ENCODE results near the gene SERTAD3. TPM values are rescaled to one million over a fixed set of nuclear protein-coding genes. Genes with fewer than 3 reads are reported as not detected.
"Not testable (repeated sequence)": the region's sequence is repeated elsewhere in the genome, so short reads cannot be mapped to it uniquely, and the experiment has no call there.

SERTAD3 gene
- 47.9 TPM for polyA plus RNA-seq (ENCODE audit: insufficient read length)

DNA sequence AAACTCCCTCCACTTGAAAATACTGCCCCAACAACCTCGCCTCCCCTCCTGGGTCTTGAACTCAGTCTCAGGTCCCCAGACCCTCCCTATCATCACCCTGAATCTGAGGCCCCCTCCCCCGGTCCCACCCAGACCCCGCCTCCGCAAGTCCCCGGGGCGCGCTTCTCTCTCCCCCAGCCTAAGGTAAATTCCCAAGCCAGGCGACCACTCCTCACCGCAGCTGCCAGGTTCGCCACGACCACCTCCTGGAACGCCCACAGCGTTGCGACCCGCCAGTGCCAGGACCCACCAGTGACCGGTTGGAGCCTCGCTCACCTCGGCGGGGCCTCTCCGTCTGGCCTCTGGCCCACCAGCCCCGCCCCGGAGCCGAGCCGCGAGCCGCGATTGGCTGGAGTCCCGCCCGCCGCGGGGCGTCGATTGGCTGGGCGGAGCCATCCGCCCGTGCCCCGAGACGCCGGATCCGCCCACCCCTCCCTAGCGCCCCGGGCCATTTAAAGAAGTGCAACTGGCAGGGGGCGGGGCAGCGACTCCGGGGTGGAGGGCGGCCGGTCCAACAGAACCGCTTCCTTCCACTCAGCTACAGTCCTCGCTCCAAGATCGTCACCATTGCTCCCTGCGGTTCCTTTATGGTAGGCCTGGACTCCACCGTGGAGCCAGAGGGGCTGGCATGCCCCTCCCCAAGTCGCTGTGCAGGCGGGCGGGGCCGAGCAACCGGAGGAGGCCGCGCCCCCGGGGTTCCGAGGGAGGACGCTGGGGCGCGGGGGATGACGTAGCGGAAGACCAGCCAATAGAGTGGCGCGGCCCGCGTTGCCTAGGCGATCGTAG is at the start of gene SERTAD3:
Gene SERTAD3 (minus strand): TSS at position 336 of the 825 bp plus-strand sequence. CDS start 2,255 bp downstream, outside the sequence.
- DNase-seq: peak; percentile 97

GRCh38 chr19:40493778-40494177 is 49.6 kb upstream of the SERTAD3 start:
- no peak for DNase-seq

DNA sequence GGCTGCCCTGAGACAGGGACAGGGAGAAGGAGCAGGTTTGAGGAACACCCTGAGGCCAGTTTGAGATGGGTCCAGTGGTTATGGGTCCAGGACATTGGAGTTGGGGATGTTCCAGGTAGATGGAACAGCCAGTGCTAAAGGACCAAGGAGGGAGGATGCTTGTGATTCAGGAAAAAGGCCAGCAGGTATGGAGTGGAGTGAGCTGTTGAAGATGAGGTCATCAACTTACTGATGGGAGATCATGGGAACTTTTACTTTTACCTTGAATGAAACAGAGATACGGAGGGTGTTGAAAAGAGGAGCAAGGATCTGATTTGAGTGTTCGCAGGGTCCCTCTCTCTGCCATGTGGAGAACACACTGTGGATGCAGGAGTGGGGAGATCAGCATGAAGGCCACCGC is 48.1 kb upstream of the SERTAD3 start:
- no peak for DNase-seq

GRCh38 chr19:40489882-40490230 is 45.7 kb upstream of the SERTAD3 start:
- no peak for DNase-seq

DNA sequence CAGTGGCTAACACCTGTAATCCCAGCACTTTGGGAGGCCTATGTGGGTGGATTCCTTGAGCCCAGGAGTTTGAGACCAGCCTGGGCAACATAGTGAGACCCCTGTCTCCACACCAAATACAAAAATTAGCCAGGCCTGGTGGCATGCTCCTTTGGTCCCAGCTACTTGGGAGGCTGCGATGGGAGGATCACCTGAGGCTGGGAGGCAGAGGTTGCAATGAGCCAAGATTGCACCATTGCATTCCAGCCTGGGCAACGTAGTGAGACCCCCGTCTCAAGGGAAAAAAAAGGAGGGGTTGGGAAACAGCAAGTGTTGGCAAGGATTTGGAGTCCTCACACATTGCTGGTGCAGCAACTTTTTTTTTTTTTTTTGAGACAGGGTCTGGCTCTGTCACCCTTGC is 41.9 kb upstream of the SERTAD3 start:
- no peak for DNase-seq

DNA sequence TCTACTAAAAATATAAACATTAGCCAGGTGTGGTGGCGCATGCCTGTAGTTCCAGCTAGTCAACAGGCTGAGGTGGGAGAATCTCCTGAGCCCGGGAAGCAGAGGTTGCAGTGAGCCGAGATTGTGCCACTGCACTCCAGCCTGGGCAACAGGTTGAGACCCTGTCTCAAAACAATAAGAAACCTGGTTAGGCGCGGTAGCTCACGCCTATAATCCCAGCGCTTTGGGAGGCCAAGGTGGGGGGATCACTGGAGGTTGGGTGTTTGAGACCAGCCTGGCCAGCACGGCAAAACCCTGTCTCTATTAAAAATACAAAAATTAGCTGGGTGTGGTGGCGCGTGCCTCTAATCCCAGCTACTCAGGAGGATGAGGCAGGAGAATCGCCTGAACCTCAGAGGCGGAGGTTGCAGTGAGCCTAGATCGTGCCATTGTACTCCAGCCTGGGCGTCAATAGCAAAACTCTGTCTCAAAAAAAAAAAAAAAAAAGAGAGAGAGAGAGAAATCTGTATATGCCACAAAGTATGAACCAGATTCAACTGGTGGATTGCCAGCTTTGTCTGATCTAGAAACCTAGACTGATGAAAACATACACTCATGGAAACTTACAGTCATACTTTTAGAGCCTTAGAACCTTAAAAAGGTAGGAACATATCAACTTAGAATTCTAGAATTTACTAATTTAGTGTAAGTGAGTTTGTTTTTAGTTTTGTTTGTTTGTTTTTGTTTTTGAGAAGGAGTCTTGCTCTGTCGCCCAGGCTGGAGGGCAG is 31.9 kb upstream of the SERTAD3 start:
- not testable (repeated sequence) for DNase-seq

DNA sequence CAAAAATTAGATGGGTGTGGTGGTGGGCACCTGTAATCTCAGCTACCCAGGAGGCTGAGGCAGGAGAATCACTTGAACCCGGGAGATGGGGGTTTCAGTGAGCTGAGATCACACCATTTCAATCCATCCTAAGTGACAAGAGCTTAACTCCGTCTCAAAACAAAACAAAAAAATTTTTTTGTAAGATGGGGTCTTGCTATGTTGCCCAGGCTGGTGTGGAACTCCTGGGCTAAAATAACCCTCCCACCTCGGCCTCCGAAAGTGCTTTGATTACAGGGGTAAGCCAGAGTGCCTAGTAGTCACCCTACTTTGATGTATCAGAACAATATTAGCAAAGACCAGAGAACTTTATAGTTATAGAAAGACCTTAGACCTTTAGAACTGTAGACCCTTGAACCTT is 30.6 kb upstream of the SERTAD3 start:
- no peak for DNase-seq

- no peak for DNase-seq
These were observed 28.4 kb upstream of the SERTAD3 start for GRCh38 chr19:40472516-40472915.

DNA sequence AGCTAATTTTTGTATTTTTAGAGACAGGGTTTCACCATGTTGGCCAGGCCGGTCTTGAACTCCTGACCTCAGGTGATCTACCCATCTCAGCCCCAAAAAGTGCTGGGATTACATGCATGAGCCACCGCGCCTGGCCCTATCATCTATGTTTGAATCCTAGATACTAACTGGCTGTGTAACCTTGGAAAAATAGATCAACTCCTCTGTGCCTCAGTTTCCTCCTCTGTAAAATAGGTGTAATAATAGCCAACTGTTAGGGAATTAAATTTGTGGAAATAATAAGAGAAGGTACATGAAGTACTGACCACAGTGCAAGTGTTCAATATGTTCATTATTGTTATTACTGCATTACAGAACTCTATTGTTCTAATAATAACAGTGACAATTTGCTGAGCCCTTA is 27.0 kb upstream of the SERTAD3 start:
- DNase-seq: no peak

DNA sequence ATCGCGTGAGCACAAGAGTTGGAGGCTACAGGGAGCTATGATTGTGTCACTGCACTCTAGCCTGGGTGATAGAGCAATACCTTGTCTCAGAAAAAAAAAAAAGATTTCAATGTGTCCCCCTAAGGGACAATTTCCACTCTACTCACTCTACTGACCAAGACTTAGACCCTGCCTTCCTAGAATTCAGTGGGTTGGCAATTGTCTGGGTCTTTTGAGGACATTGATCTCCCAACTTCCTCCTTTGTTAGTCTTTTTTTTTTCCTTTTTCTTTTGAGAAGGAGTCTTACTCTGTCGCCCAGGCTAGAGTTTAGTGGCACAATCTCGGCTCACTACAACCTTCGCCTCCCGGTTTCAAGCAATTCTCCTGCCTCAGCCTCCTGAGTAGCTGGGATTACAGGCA is 24.9 kb upstream of the SERTAD3 start:
- DNase-seq: no peak

GRCh38 chr19:40466985-40467734 is 23.0 kb upstream of the SERTAD3 start, which contains the start of gene SPTBN4:
TSS of gene SPTBN4 (plus strand) at chr19:40467001. CDS start at chr19:40472622, 5,621 bp downstream.
- DNase-seq: no peak

GRCh38 chr19:40466219-40466984 is 22.3 kb upstream of the SERTAD3 start:
- DNase-seq: no peak

DNA sequence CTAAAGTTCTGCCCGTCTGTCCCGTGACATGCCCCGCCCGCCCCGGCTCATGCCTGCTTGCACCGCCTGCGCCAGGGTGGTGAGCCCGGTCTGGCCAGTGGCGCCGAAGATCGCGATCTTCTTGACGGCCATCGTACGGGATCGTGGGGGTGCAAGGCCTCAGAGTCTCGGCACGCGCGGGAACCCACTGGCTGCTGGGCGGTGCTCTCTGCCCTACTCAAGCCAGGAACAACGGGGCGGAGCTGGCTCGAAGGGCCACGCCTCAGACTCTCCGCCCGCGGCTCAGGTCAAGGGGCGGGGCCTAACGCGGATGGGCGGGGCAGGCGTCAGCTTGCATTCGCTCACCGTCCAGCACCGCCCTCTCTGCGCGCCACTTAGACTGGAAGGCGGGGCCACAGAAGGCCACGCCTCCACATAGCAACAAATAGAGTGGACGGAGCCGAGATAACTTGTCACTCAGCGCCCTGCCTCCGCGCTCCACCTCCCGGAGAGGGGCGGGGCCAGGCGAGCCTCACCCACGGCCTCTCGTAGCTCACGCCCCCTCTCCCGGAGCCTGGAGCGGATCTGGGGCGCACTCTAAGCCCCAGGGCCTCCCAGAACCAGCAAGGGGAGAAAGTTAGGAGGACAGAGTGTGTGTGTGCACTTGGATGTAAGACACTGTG is 21.6 kb upstream of the SERTAD3 start, which contains the start of gene BLVRB:
Gene BLVRB (minus strand): TSS at position 189 of the 662 bp plus-strand sequence. CDS start 57 bp downstream, at position 132.
- peak; percentile 99 for DNase-seq

DNA sequence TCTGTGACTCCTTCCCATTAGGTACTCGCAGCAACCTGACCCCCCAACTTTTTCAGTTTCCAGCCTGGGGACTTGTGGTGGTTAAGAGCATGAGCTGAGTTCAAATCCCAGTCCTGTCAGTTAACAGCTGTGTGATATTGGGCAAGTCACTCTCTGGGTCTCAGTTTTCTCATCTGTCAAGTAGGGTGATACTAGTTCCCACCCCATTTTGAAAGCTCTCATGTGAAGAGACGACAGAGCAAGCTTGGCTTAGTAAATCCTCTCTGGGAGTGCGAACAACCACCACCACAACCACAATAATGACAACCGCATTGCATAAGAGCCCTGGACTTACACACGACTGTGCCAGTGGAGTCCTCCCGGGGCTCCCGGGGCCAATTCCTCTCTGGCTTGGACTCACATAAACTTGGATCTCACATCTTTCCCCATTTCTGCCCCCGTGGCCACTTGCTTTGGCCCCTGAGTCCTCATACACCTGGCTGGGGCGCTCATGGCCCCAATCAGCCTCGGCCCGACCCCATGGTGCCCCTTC is 21.0 kb upstream of the SERTAD3 start:
- no peak for DNase-seq

DNA sequence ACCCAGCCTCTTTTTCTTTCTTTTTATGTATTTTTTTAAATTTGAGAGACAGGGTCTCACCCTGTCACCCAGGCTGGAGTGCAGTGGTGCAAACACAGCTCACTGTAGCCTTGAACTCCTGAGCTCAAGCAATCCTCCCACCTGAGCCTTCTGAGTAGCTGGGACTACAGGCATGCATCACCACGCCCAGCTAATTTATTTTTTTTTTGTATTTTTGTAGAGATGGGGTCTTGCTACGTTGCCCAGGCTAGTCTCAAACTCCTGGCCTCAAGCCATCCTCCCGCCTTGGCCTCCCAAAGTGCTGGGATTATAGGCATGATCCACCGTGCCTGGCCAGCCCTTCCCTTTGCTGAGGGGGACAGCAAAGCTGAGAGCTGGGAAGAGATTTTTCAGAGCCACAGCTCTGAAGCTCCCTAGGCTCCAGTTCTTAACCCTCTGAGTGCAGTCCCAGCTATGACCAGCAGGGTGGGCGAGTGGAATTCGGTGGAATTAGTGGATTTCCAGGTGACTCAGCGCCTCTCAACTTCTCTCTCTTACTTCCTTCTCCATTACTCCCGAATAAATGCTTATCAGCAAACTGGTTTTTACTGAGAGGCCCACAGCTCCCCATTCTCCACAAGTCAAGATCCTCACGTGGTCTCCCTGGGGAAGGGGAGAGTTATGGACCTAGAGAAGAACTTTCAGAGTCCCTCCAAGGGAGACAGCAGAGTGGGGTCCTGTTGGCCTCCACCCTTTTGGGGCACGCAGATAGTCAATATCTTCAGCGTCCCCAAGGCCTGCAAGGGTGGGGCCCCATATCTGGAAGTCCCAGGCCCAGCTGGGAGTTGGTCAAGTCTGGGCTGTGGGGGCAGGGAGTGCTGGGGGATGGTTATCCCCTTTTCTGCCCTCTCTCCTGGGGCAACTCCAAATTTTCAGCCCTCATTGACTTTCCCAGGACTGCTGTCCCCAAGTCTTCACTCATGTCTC is 20.2 kb upstream of the SERTAD3 start:
- peak; percentile 74 for DNase-seq

DNA sequence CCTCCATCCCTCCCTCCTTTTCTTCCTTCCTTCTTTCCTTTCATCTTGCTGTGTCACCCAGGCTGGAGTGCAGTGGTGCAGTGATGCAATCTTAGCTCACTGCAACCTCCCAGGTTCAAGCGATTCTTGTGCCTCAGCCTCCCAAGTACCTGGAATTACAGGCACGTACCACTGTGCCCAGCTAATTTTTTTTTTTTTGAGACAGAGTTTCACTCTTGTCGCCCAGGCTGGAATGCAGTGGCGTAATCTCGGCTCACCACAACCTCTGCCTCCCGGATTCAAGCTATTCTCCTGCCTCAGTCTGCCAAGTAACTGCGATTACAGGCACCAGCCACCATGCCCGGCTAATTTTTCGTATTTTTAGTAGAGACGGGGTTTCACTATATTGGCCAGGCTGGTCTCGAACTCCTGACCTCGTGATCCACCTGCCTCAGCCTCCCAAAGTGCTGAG is 19.5 kb upstream of the SERTAD3 start:
- DNase-seq: not testable (repeated sequence)

GRCh38 chr19:40461669-40462221 is 17.6 kb upstream of the SERTAD3 start:
- DNase-seq: no peak

- DNase-seq: no peak
These were observed 16.1 kb upstream of the SERTAD3 start for GRCh38 chr19:40460185-40460584.

GRCh38 chr19:40458597-40458974 is 14.5 kb upstream of the SERTAD3 start:
- no peak for DNase-seq
